ENCODE data around the gene RASSF1.

The RASSF1 gene

GRCh38 chr3:50304601-50305000 lies 36.0 kb downstream of the RASSF1 start:
- no peak overlapping the region for H3K4me2 ChIP-seq (ENCODE audit: low read depth, low read length, poor library complexity, severe bottlenecking)
- H3K9me3 ChIP-seq (ENCODE audit: insufficient read depth, low read depth, low read length): no peaks in the 10 kb centered on the region
- H3K4me1 ChIP-seq (ENCODE audit: insufficient read depth, low read length, poor library complexity, severe bottlenecking): peaks cover 10% of the 10 kb centered on the region
- no peak overlapping the region for H3K9ac ChIP-seq (ENCODE audit: low read depth, low read length, poor library complexity, severe bottlenecking)
- H2AFZ ChIP-seq (ENCODE audit: low read length): no peak overlapping the region
- TF ChIP-seq CTCF (conservative IDR thresholded peaks at IDR 0.05; ENCODE audit: low read length): no peak
- TF ChIP-seq EZH2phosphoT487 (IDR thresholded peaks at IDR 0.05; ENCODE audit: borderline replicate concordance): no peak
- H3K4me3 ChIP-seq (ENCODE audit: low read length, poor library complexity, severe bottlenecking): no peak overlapping the region
- H3K9me2 ChIP-seq (replicated peaks; ENCODE audit: low read depth, low read length): no peaks in the 10 kb centered on the region
- H3K79me2 ChIP-seq (ENCODE audit: insufficient read depth, low read length): no peaks in the 10 kb centered on the region
- H4K20me1 ChIP-seq (ENCODE audit: insufficient read depth, low read length, poor library complexity, severe bottlenecking): no peaks in the 10 kb centered on the region
- no peaks in the 10 kb centered on the region for H3F3A ChIP-seq (ENCODE audit: low read depth)
- H3K27me3 ChIP-seq (ENCODE audit: insufficient read depth, low read length, poor library complexity, severe bottlenecking): no peaks in the 10 kb centered on the region
- H3K36me3 ChIP-seq (ENCODE audit: insufficient read depth, low read length): no peaks in the 10 kb centered on the region

- Histone ChIP-seq H3K36me3 (ENCODE audit: insufficient read depth, low read length) (no peaks in the 10 kb centered on the region), H3K9me3 (ENCODE audit: insufficient read depth, low read depth, low read length) (no peaks in the 10 kb centered on the region), H3K4me3 (ENCODE audit: low read length, poor library complexity, severe bottlenecking) (no peak within 1 kb of the TSS), H3K9ac (ENCODE audit: low read depth, low read length, poor library complexity, severe bottlenecking) (no peak within 1 kb of the TSS), H3K9me2 (replicated peaks; ENCODE audit: low read depth, low read length) (no peaks in the 10 kb centered on the region), H4K20me1 (ENCODE audit: insufficient read depth, low read length, poor library complexity, severe bottlenecking) (peaks cover 3% of the 10 kb centered on the region), H3K27me3 (ENCODE audit: insufficient read depth, low read length, poor library complexity, severe bottlenecking) (no peaks in the 10 kb centered on the region), H3K4me1 (ENCODE audit: insufficient read depth, low read length, poor library complexity, severe bottlenecking) (peaks cover 11% of the 10 kb centered on the region), H3K4me2 (ENCODE audit: low read depth, low read length, poor library complexity, severe bottlenecking) (no peak within 1 kb of the TSS), H3F3A (ENCODE audit: low read depth) (no peaks in the 10 kb centered on the region), H2AFZ (ENCODE audit: low read length) (no peak within 1 kb of the TSS), H3K79me2 (ENCODE audit: insufficient read depth, low read length) (peaks cover 4% of the 10 kb centered on the region; the same call in 1 of the 2 replicates)
- TF ChIP-seq EZH2phosphoT487 (IDR thresholded peaks at IDR 0.05; ENCODE audit: borderline replicate concordance) (no peak), CTCF (conservative IDR thresholded peaks at IDR 0.05; ENCODE audit: low read length) (peak; percentile 34)
Measured at GRCh38 chr3:50303013-50303815, 37.4 kb downstream of the RASSF1 start, which contains the start of gene HYAL1. HYAL1 (minus strand) TSS chr3:50303574; CDS start chr3:50302956, 618 bp downstream.

GRCh38 chr3:50302095-50303012 lies 38.3 kb downstream of the RASSF1 start:
- Histone ChIP-seq H4K20me1 (ENCODE audit: insufficient read depth, low read length, poor library complexity, severe bottlenecking) (peaks cover 3% of the 10 kb centered on the region), H3F3A (ENCODE audit: low read depth) (no peaks in the 10 kb centered on the region), H3K27me3 (ENCODE audit: insufficient read depth, low read length, poor library complexity, severe bottlenecking) (no peaks in the 10 kb centered on the region), H3K9me3 (ENCODE audit: insufficient read depth, low read depth, low read length) (no peaks in the 10 kb centered on the region), H3K9ac (ENCODE audit: low read depth, low read length, poor library complexity, severe bottlenecking) (no peak overlapping the region), H3K4me3 (ENCODE audit: low read length, poor library complexity, severe bottlenecking) (no peak overlapping the region), H3K4me1 (ENCODE audit: insufficient read depth, low read length, poor library complexity, severe bottlenecking) (peaks cover 16% of the 10 kb centered on the region), H3K36me3 (ENCODE audit: insufficient read depth, low read length) (no peaks in the 10 kb centered on the region), H3K9me2 (replicated peaks; ENCODE audit: low read depth, low read length) (no peaks in the 10 kb centered on the region), H3K79me2 (ENCODE audit: insufficient read depth, low read length) (peaks cover 13% of the 10 kb centered on the region; the same call in 1 of the 2 replicates), H2AFZ (ENCODE audit: low read length) (no peak overlapping the region), H3K4me2 (ENCODE audit: low read depth, low read length, poor library complexity, severe bottlenecking) (no peak overlapping the region)
- no peak for TF ChIP-seq CTCF (conservative IDR thresholded peaks at IDR 0.05; ENCODE audit: low read length)

Data from Loucy (cell line).